ENCODE measurements around the gene ABCD1.
A peak's percentile ranks its signal among the peaks of the same experiment; 100 is the strongest.
"Not testable (repeated sequence)": the region's sequence is repeated elsewhere in the genome, so short reads cannot be mapped to it uniquely, and the experiment has no call there.

The ABCD1 gene

GRCh38 chrX:153696538-153696937, 28.1 kb upstream of the ABCD1 start:
- peaks cover 38 to 47% of the 10 kb centered on the region in 2 experiments for H3K36me3 ChIP-seq (ENCODE audit: control insufficient read depth in 1 of 2, insufficient read depth in 2 of 2, low read length in 2 of 2)
- not testable (repeated sequence) for H3K23ac ChIP-seq (ENCODE audit: low read length); H3K27me3 ChIP-seq (ENCODE audit: insufficient read depth, low read length); H4K8ac ChIP-seq (ENCODE audit: low read depth, low read length); H2BK12ac ChIP-seq (ENCODE audit: low read length); H4K91ac ChIP-seq (ENCODE audit: low read depth, low read length); H3K4ac ChIP-seq (ENCODE audit: low read depth, low read length); H2AFZ ChIP-seq (ENCODE audit: insufficient read depth, low read length, poor library complexity); H3K4me3 ChIP-seq (ENCODE audit: low read depth, low read length); H3K79me2 ChIP-seq (ENCODE audit: control insufficient read depth, insufficient read depth, low read length, poor library complexity); H3K14ac ChIP-seq (ENCODE audit: low read length); H3K27ac ChIP-seq (ENCODE audit: low read depth, low read length); H3K18ac ChIP-seq (ENCODE audit: low read length); H2AK5ac ChIP-seq (ENCODE audit: low read length); H3K9me3 ChIP-seq (ENCODE audit: insufficient read depth, low read depth, low read length); H4K12ac ChIP-seq (ENCODE audit: low read depth, low read length); H2BK120ac ChIP-seq (ENCODE audit: insufficient read depth, low read length, poor library complexity); H3K4me2 ChIP-seq (ENCODE audit: low read length); H2BK5ac ChIP-seq (ENCODE audit: low read depth, low read length, poor library complexity); DNase-seq; H3K79me1 ChIP-seq (ENCODE audit: low read length); H3K9ac ChIP-seq (ENCODE audit: low read length); H3K4me1 ChIP-seq (ENCODE audit: control insufficient read depth in 1 of 2, insufficient read depth in 2 of 2, low read length in 2 of 2)
- no CpG with 5 or more reads among the region's 10 CpGs for WGBS (ENCODE audit: extremely low coverage, insufficient coverage, insufficient read length)

DNA sequence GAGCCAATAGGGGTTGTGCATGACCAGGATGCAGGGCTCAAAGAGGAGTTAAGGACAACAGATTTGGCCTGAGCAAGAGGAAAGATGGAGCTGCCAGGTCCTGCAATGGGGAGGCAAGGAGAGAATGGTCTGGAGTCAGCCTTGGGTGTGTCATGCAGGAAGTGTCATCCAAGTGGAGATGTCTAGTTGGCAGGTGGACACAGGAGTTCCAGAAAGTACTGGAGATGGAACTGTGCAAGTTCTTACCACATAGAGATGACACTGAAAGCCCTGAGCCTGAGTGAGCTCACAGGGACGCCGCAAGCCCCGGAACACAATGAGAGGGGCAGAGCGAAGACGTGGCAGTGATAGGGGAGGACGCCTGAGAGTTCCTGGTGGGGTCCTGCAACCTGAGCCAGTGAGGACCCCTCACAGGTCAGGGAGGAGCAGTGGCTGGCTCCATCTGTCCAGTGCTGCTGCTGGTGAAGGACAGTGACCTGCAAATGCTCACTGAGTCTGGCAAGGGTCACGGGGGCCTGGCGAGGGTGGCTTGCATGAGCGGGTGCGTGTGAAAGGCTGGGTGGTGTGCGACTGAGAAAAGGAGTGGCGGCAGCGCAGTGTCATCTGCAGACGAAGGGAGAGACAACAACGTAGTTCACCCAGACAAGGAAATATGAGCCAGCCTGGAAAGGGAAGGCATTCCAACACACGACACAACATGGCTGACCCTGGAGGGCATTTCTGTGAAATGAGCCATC, 27.5 kb upstream of the ABCD1 start:
- no CpG with 5 or more reads among the region's 16 CpGs for WGBS (ENCODE audit: extremely low coverage, insufficient coverage, insufficient read length)
- DNase-seq, result peak; percentile 65 to 79
- not testable (repeated sequence) for H3K79me1 ChIP-seq (ENCODE audit: low read length); H2AFZ ChIP-seq (ENCODE audit: insufficient read depth, low read length, poor library complexity); H3K4ac ChIP-seq (ENCODE audit: low read depth, low read length); H3K27me3 ChIP-seq (ENCODE audit: insufficient read depth, low read length); H3K4me1 ChIP-seq (ENCODE audit: control insufficient read depth in 1 of 2, insufficient read depth in 2 of 2, low read length in 2 of 2); H4K8ac ChIP-seq (ENCODE audit: low read depth, low read length); H3K4me2 ChIP-seq (ENCODE audit: low read length); H2BK120ac ChIP-seq (ENCODE audit: insufficient read depth, low read length, poor library complexity); H3K9ac ChIP-seq (ENCODE audit: low read length); H2BK12ac ChIP-seq (ENCODE audit: low read length); H3K27ac ChIP-seq (ENCODE audit: low read depth, low read length); H2AK5ac ChIP-seq (ENCODE audit: low read length); H3K23ac ChIP-seq (ENCODE audit: low read length); H3K4me3 ChIP-seq (ENCODE audit: low read depth, low read length); H3K18ac ChIP-seq (ENCODE audit: low read length); H3K79me2 ChIP-seq (ENCODE audit: control insufficient read depth, insufficient read depth, low read length, poor library complexity); H4K12ac ChIP-seq (ENCODE audit: low read depth, low read length); H2BK5ac ChIP-seq (ENCODE audit: low read depth, low read length, poor library complexity); H3K14ac ChIP-seq (ENCODE audit: low read length); H3K9me3 ChIP-seq (ENCODE audit: insufficient read depth, low read depth, low read length); H4K91ac ChIP-seq (ENCODE audit: low read depth, low read length)
- H3K36me3 ChIP-seq (ENCODE audit: control insufficient read depth in 1 of 2, insufficient read depth in 2 of 2, low read length in 2 of 2), result peaks cover 43 to 51% of the 10 kb centered on the region in 2 experiments

DNA sequence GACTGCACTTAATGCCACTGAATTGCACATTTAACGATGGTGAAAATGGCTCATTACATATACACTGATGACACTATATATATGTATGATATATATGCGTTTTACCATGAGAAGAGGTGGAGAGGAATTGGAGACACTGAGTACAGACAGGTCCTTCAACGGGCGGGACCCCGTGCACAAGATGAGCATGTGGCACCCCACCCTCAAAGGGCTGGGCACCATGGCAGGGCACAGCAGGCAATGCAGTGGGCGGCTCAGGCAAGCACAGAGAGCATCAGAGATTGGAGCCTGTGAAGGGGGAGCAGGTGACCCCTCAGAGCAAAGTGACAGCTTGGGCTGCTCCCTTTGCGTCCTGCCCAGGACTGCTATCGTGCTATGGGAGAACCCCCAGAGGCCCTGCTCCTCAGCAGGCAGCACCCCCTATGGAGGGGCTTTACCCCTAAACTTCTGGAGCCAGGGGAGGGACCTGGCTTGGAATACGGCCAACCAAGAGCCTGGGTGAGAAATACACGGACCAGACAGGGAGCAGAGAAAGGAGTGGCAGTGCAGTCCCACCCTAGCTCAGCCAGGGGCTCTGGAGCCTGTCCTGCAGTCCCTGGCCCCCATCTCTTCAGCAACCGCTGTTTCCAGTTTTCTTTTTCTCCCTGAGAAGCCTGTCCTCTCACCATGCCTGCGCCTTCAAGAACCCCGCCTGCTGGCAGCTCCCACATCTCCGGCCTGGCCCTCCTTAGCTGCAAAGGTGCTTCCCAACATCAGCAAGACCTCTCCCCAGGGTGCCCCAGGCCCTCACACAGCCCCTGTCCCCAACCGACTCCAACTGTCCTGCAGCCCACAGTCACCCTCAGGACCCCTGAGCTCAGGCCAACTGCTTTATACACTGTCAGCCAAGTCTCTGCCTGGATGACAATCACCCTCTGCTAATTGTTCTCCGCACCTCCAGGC, 26.5 kb upstream of the ABCD1 start:
- H3K9me3 ChIP-seq (ENCODE audit: insufficient read depth, low read depth, low read length), result no peaks in the 10 kb centered on the region
- no CpG with 5 or more reads among the region's 16 CpGs for WGBS (ENCODE audit: extremely low coverage, insufficient coverage, insufficient read length)
- H2AFZ ChIP-seq (ENCODE audit: insufficient read depth, low read length, poor library complexity), result no peak overlapping the region
- H4K91ac ChIP-seq (ENCODE audit: low read depth, low read length), result no peak overlapping the region
- no peak overlapping the region for H3K4me2 ChIP-seq (ENCODE audit: low read length)
- no peak overlapping the region for H2AK5ac ChIP-seq (ENCODE audit: low read length)
- H3K18ac ChIP-seq (ENCODE audit: low read length), result no peak overlapping the region
- H2BK120ac ChIP-seq (ENCODE audit: insufficient read depth, low read length, poor library complexity), result no peak overlapping the region
- DNase-seq, result no peak
- no peak overlapping the region for H4K8ac ChIP-seq (ENCODE audit: low read depth, low read length)
- H3K79me1 ChIP-seq (ENCODE audit: low read length), result no peaks in the 10 kb centered on the region
- H3K79me2 ChIP-seq (ENCODE audit: control insufficient read depth, insufficient read depth, low read length, poor library complexity), result no peaks in the 10 kb centered on the region
- no peaks in the 10 kb centered on the region for H3K27me3 ChIP-seq (ENCODE audit: insufficient read depth, low read length)
- no peak overlapping the region for H2BK5ac ChIP-seq (ENCODE audit: low read depth, low read length, poor library complexity)
- H4K12ac ChIP-seq (ENCODE audit: low read depth, low read length), result no peak overlapping the region
- H3K14ac ChIP-seq (ENCODE audit: low read length), result no peak overlapping the region
- H3K4me1 ChIP-seq (ENCODE audit: control insufficient read depth in 1 of 2, insufficient read depth in 2 of 2, low read length in 2 of 2), result peaks cover 3 to 4% of the 10 kb centered on the region in 2 experiments
- no peak overlapping the region for H3K4ac ChIP-seq (ENCODE audit: low read depth, low read length)
- H3K23ac ChIP-seq (ENCODE audit: low read length), result no peak overlapping the region
- peaks cover 53 to 59% of the 10 kb centered on the region in 2 experiments for H3K36me3 ChIP-seq (ENCODE audit: control insufficient read depth in 1 of 2, insufficient read depth in 2 of 2, low read length in 2 of 2)
- no peak overlapping the region for H3K27ac ChIP-seq (ENCODE audit: low read depth, low read length)
- H2BK12ac ChIP-seq (ENCODE audit: low read length), result no peak overlapping the region
- H3K4me3 ChIP-seq (ENCODE audit: low read depth, low read length), result no peak overlapping the region
- H3K9ac ChIP-seq (ENCODE audit: low read length), result no peak overlapping the region

GRCh38 chrX:153699210-153699783, 25.4 kb upstream of the ABCD1 start:
- WGBS (ENCODE audit: extremely low coverage, insufficient coverage, insufficient read length), result no CpG with 5 or more reads among the region's 16 CpGs
- H2BK12ac ChIP-seq (ENCODE audit: low read length); H2BK5ac ChIP-seq (ENCODE audit: low read depth, low read length, poor library complexity); H3K27ac ChIP-seq (ENCODE audit: low read depth, low read length); H3K27me3 ChIP-seq (ENCODE audit: insufficient read depth, low read length); H3K79me2 ChIP-seq (ENCODE audit: control insufficient read depth, insufficient read depth, low read length, poor library complexity); H3K9me3 ChIP-seq (ENCODE audit: insufficient read depth, low read depth, low read length); H2AFZ ChIP-seq (ENCODE audit: insufficient read depth, low read length, poor library complexity); H4K8ac ChIP-seq (ENCODE audit: low read depth, low read length); H4K12ac ChIP-seq (ENCODE audit: low read depth, low read length); H4K91ac ChIP-seq (ENCODE audit: low read depth, low read length); H3K4me1 ChIP-seq (ENCODE audit: control insufficient read depth in 1 of 2, insufficient read depth in 2 of 2, low read length in 2 of 2); H3K4me2 ChIP-seq (ENCODE audit: low read length); H3K18ac ChIP-seq (ENCODE audit: low read length); DNase-seq; H2BK120ac ChIP-seq (ENCODE audit: insufficient read depth, low read length, poor library complexity); H3K4me3 ChIP-seq (ENCODE audit: low read depth, low read length); H3K79me1 ChIP-seq (ENCODE audit: low read length); H3K23ac ChIP-seq (ENCODE audit: low read length); H3K4ac ChIP-seq (ENCODE audit: low read depth, low read length); H2AK5ac ChIP-seq (ENCODE audit: low read length); H3K9ac ChIP-seq (ENCODE audit: low read length); H3K14ac ChIP-seq (ENCODE audit: low read length): not testable (repeated sequence)
- H3K36me3 ChIP-seq (ENCODE audit: control insufficient read depth in 1 of 2, insufficient read depth in 2 of 2, low read length in 2 of 2), result peaks cover 63 to 65% of the 10 kb centered on the region in 2 experiments

Data from trophoblast cell (in vitro differentiated cells and primary cell).